ENCODE measurements around the gene CYP2A6.
"Not testable (repeated sequence)": the region's sequence is repeated elsewhere in the genome, so short reads cannot be mapped to it uniquely, and the experiment has no call there.

DNA sequence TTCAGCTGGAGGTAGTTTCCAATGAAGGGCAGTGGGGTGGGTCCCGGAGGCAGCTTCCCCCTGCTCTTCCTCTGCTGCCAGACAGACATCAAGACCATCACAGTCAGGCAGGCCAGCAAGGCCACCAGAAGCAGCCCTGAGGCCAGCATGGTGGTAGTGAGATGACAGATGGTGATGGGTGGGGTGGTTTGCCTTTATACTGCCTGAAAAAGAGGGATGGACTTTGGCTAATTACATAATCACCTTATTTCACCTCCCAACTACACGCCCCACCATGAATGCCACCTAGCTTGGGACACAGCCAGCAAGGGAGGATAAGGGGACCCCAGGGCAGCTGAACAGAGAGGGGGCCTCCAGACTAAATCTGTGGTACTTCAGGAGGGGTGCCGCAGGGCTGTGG, 31.8 kb upstream of the CYP2A6 start, which contains the start of gene CYP2A7:
- TF ChIP-seq CTCF (conservative IDR thresholded peaks at IDR 0.05; ENCODE audit: low read depth, low read length); CEBPB (IDR thresholded peaks at IDR 0.05; ENCODE audit: low read depth, low read length); USF2 (IDR thresholded peaks at IDR 0.05; ENCODE audit: low read depth, low read length); CHD1 (IDR thresholded peaks at IDR 0.05; ENCODE audit: low read depth, low read length); RAD21 (IDR thresholded peaks at IDR 0.05; ENCODE audit: low read length); MXI1 (IDR thresholded peaks at IDR 0.05; ENCODE audit: borderline replicate concordance, low read depth, low read length); RFX5 (IDR thresholded peaks at IDR 0.05; ENCODE audit: low read depth, low read length); NFE2L2 (IDR thresholded peaks at IDR 0.05; ENCODE audit: low read depth, low read length); MAFK (IDR thresholded peaks at IDR 0.05; ENCODE audit: low read depth, low read length); BHLHE40 (IDR thresholded peaks at IDR 0.05; ENCODE audit: low read depth, low read length); SMC3 (IDR thresholded peaks at IDR 0.05; ENCODE audit: low read depth, low read length): not testable (repeated sequence)

Data from IMR-90 (cell line).